Calu3 (cell line): ENCODE data around the gene LPCAT1. TPM values are rescaled to one million over a fixed set of nuclear protein-coding genes. Genes with fewer than 3 reads are reported as not detected.

Experiments
- BruUV-seq: library from RNA; stranded (reverse); fragments of 400-500 nt; replicated peaks from 2 replicates; lab custom pipeline; 2021; lab: Mats Ljungman, UMichigan
- CTCF ChIA-PET: fragments of 300-600 bp; sonication (Branson Sonifier 250); formaldehyde crosslinking; loops from one replicate; lab custom pipeline; 2022; ENCODE audit warnings: antibody characterized with exemption; lab: Charles Lee
- DNase-seq: peaks from one replicate; pipeline ENCODE4 v3.0.0; 2022
- H3K27ac Mint-ChIP-seq: one replicate; pipeline ENCODE4 v1.8.0; 2022; ENCODE audit warnings: mixed read lengths; ENCODE audit not compliant: unreplicated experiment
- H3K27me3 Mint-ChIP-seq: one replicate; pipeline ENCODE4 v1.8.0; 2022; ENCODE audit warnings: mixed read lengths; ENCODE audit not compliant: unreplicated experiment
- H3K36me3 Mint-ChIP-seq: one replicate; pipeline ENCODE4 v1.8.0; 2022; ENCODE audit warnings: mild to moderate bottlenecking, moderate library complexity, mixed read lengths; ENCODE audit not compliant: insufficient read depth, unreplicated experiment
- H3K4me1 Mint-ChIP-seq: one replicate; pipeline ENCODE4 v1.8.0; 2022; ENCODE audit warnings: mild to moderate bottlenecking, low read depth, mixed read lengths; ENCODE audit not compliant: unreplicated experiment
- H3K4me3 Mint-ChIP-seq: one replicate; pipeline ENCODE4 v1.8.0; 2022; ENCODE audit warnings: mild to moderate bottlenecking, low read depth, moderate library complexity, mixed read lengths; ENCODE audit not compliant: unreplicated experiment
- H3K9me3 Mint-ChIP-seq: one replicate; pipeline ENCODE4 v1.8.0; 2022; ENCODE audit warnings: low read depth, mixed read lengths; ENCODE audit not compliant: unreplicated experiment
- intact Hi-C: fragments of 100-400 bp; cut with micrococcal nuclease; formaldehyde crosslinking; loops from one replicate; pipeline ENCODE4 v1.10.0; 2022; ENCODE audit not compliant: unreplicated experiment
- total RNA-seq: library from RNA; stranded (reverse); gene quantifications from 2 replicates; pipeline ENCODE4 v1.2.3, GENCODE V29; 2022
- TF ChIP-seq, protein P1 (sequence below): fragments of 200-600 bp; IDR thresholded peaks from one replicate; pipeline ENCODE4 v1.8.0; 2022; ENCODE audit warnings: antibody characterized with exemption; ENCODE audit not compliant: unreplicated experiment

Gene LPCAT1
- total RNA-seq, 1 experiment from 2014 or later, result 42.3 TPM

DNA sequence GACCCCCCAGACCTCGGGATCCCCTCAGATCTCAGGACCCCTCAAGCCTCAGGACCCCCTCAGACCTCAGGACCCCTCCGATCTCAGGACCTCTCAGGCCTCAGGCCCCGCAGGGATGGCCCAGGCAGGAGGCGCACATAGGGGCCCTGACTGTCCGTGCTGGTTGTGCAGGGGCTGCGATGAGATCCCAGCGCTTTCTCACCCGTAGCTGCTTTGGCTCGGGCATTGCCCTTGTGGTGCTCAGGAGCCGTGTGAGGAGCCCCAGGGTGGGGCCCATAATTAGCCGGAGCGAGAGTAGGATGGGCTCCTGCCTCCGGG, 680 bp upstream of the LPCAT1 start:
- H3K4me1 Mint-ChIP-seq, result peaks cover 12% of the 10 kb centered on the region
- intact Hi-C loops, result no loop called here
- H3K36me3 Mint-ChIP-seq, result peaks cover 35% of the 10 kb centered on the region
- H3K9me3 Mint-ChIP-seq, result no peaks in the 10 kb centered on the region
- TF ChIP-seq, protein P1, sequence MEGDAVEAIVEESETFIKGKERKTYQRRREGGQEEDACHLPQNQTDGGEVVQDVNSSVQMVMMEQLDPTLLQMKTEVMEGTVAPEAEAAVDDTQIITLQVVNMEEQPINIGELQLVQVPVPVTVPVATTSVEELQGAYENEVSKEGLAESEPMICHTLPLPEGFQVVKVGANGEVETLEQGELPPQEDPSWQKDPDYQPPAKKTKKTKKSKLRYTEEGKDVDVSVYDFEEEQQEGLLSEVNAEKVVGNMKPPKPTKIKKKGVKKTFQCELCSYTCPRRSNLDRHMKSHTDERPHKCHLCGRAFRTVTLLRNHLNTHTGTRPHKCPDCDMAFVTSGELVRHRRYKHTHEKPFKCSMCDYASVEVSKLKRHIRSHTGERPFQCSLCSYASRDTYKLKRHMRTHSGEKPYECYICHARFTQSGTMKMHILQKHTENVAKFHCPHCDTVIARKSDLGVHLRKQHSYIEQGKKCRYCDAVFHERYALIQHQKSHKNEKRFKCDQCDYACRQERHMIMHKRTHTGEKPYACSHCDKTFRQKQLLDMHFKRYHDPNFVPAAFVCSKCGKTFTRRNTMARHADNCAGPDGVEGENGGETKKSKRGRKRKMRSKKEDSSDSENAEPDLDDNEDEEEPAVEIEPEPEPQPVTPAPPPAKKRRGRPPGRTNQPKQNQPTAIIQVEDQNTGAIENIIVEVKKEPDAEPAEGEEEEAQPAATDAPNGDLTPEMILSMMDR, result no peak
- CTCF ChIA-PET, result no interaction called here
- peaks cover 15% of the 10 kb centered on the region for H3K27me3 Mint-ChIP-seq
- BruUV-seq, result no TSS peak
- DNase-seq, result no peak
- peak overlapping the region; percentile 57 for H3K4me3 Mint-ChIP-seq
- no peak overlapping the region for H3K27ac Mint-ChIP-seq

DNA sequence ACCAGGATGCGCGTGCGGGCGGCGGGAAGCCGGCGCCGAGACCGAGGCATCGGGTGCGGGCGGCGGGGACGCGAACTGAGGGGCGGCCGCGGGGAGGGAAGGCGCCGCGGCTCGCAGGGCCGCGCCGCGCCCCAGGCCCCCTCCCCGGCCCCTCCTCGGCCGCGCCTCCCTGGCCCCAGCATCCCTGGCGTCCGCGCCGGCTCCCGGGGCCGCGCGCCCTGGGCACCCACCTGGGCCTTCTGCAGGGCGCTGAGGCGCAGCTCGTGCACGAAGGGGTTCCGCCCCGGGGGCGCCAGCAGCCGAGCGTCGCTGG, 324 bp downstream of the LPCAT1 start:
- Mint-ChIP-seq H3K27ac (no peak overlapping the region), H3K9me3 (no peaks in the 10 kb centered on the region), H3K27me3 (peaks cover 15% of the 10 kb centered on the region), H3K4me3 (peak overlapping the region; percentile 64), H3K4me1 (peaks cover 12% of the 10 kb centered on the region), H3K36me3 (peaks cover 35% of the 10 kb centered on the region)
- intact Hi-C loops, result no loop called here
- BruUV-seq, result no TSS peak
- DNase-seq, result no peak
- TF ChIP-seq, protein P1, result no peak
- CTCF ChIA-PET, result no interaction called here

DNA sequence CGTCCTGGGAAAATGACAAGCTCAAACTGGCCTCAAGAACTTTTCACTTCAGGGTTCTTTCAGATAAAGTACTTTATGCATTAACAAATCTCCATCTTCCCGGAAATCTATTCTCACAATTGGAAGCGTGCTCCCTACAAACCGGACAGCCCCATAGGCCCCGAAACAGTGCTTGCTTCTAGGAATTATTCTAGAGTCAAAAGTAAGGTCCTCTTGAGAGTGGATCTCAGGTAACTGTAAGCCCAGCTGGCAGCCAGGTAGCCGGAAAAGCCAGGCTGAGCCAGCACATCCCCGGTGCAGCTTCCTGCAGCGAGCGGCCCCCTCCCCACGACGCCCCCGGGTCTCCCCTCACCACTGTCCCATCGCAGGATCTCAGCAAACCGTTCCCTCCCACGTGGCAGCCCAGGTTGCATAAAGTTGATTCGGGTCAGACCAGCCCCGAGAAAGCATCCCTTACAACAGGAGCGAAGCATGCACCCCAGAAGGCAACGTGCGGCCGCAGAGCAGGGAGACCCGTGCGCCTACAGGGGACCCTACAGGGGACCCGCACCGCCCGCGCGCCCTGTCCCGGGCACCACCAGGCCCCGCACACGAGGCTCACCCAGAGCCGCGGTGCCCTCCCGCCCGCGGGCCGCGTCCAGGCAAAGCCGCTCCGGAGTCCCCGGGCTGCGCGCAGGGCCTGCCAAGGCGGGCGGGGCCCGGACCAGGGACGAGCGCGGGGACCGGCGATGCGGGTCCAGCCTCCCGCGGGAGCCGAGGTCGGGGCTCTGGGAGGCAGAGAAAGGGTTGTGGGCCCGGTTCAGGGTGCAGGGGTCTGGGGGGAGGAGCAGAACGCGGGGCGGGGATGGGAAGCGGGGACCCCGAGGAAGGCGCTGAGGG, 920 bp downstream of the LPCAT1 start:
- TF ChIP-seq, protein P1, result no peak
- intact Hi-C loops, result loop anchor here (1.0 kb wide), 1 partner anchor 78 kb away; no protein-coding TSS in a partner anchor
- Mint-ChIP-seq H3K4me3 (peak overlapping the region; percentile 64), H3K27ac (peak overlapping the region; percentile 19), H3K36me3 (peaks cover 38% of the 10 kb centered on the region), H3K4me1 (peaks cover 12% of the 10 kb centered on the region), H3K27me3 (peaks cover 15% of the 10 kb centered on the region), H3K9me3 (no peaks in the 10 kb centered on the region)
- CTCF ChIA-PET, result interaction anchor here (1.0 kb wide), 1 partner anchor 122 kb away, joined by 3 read pairs; no protein-coding TSS in a partner anchor
- DNase-seq, result no peak
- BruUV-seq, result TSS peak; percentile 34

DNA sequence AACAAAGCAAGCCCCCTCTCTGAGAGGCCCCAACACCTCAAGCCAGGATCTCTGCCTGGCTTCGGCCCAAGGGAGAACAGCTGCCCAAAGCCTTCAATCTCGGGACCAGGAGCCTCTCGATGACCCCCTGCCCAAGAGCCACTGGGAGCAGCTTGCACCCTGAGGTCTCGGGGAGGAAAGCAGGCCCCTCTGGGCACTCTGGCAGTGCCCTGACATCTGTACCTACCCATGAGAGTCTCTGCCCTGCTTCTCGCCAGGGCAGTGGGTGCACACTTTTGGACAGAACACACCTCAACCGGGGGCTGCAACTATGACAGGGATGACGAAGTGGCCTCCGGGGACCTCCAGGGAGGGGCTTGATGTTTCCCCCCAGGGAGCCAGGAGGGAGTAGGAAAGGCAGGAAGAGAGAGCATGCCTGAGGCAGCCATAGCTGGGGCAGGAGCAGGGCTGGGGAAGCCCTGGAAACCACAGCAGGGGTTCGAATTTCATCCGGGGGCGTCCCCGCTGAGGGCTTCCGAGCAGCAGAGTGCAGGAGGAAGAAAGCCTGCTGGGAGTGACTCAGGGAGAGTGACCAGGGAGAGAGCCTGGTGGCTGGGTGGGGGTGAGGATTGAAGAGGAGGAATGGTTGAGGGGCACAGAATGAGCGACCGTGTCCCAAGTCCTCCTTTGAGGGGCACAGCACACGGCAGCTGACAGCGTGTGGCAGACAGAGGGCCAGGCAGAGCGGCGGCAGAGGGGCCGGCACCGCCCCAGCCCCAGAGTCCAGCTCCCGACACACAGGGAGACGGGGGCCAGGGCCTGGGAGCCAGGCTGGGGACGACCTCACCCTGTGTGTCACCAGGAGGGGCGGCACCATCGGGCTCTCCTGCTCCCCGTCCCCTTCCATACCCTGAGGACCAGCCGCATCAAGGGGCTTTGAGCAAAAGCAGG, 1.8 kb downstream of the LPCAT1 start:
- Mint-ChIP-seq H3K27ac (peak overlapping the region; percentile 19), H3K9me3 (no peaks in the 10 kb centered on the region), H3K27me3 (peaks cover 13% of the 10 kb centered on the region), H3K4me1 (peaks cover 16% of the 10 kb centered on the region), H3K36me3 (peaks cover 40% of the 10 kb centered on the region), H3K4me3 (peak overlapping the region; percentile 64)
- CTCF ChIA-PET, result interaction anchor here (0.6 to 1.0 kb wide), 3 partner anchors 42 to 123 kb away, joined by 3 to 7 read pairs (median 3); no protein-coding TSS in a partner anchor
- TF ChIP-seq, protein P1, result no peak
- BruUV-seq, result no TSS peak
- no peak for DNase-seq
- intact Hi-C loops, result loop anchor here (1.0 kb wide), 1 partner anchor 79 kb away; no protein-coding TSS in a partner anchor
